ENCODE measurements around the gene UCMA. TPM values are rescaled to one million over a fixed set of nuclear protein-coding genes. Genes with fewer than 3 reads are reported as not detected.
A peak's percentile ranks its signal among the peaks of the same experiment; 100 is the strongest.

UCMA gene
- total RNA-seq, 1 experiment from 2014 or later: not detected

GRCh38 chr10:13195016-13195415, 39.2 kb downstream of the UCMA start:
- CTCF ChIA-PET: interaction anchor here (0.8 to 1.3 kb wide), 3 partner anchors 11 to 34 kb away, joined by 3 to 6 read pairs (median 3); partner anchors contain the start of gene MCM10
- no peaks in the 10 kb centered on the region for H3K9me3 Mint-ChIP-seq (ENCODE audit: unreplicated experiment)
- no peak overlapping the region for H3K27ac Mint-ChIP-seq (ENCODE audit: low read depth, unreplicated experiment)
- intact Hi-C loops (cut with micrococcal nuclease): no loop called here
- no TSS peak for BruUV-seq (replicated peaks)
- H3K36me3 Mint-ChIP-seq (ENCODE audit: insufficient read depth, unreplicated experiment): peaks cover 6% of the 10 kb centered on the region
- peaks cover 6% of the 10 kb centered on the region for H3K4me1 Mint-ChIP-seq (ENCODE audit: insufficient read depth, unreplicated experiment)
- DNase-seq (ENCODE audit: unreplicated experiment): peak; percentile 43
- TF ChIP-seq CTCF (IDR thresholded peaks at IDR 0.05; ENCODE audit: unreplicated experiment): no peak
- no peaks in the 10 kb centered on the region for H3K27me3 Mint-ChIP-seq (ENCODE audit: insufficient read depth, unreplicated experiment)
- no peak overlapping the region for H3K4me3 Mint-ChIP-seq (ENCODE audit: unreplicated experiment)
- POLR2A ChIA-PET: no interaction called here

GRCh38 chr10:13193637-13194036, 40.5 kb downstream of the UCMA start:
- no peaks in the 10 kb centered on the region for H3K27me3 Mint-ChIP-seq (ENCODE audit: insufficient read depth, unreplicated experiment)
- H3K27ac Mint-ChIP-seq (ENCODE audit: low read depth, unreplicated experiment): peak overlapping the region; percentile 51
- H3K9me3 Mint-ChIP-seq (ENCODE audit: unreplicated experiment): no peaks in the 10 kb centered on the region
- CTCF ChIA-PET: no interaction called here
- intact Hi-C loops (cut with micrococcal nuclease): no loop called here
- peaks cover 6% of the 10 kb centered on the region for H3K36me3 Mint-ChIP-seq (ENCODE audit: insufficient read depth, unreplicated experiment)
- H3K4me1 Mint-ChIP-seq (ENCODE audit: insufficient read depth, unreplicated experiment): peaks cover 6% of the 10 kb centered on the region
- no peak overlapping the region for H3K4me3 Mint-ChIP-seq (ENCODE audit: unreplicated experiment)
- POLR2A ChIA-PET: no interaction called here
- no peak for TF ChIP-seq CTCF (IDR thresholded peaks at IDR 0.05; ENCODE audit: unreplicated experiment)
- BruUV-seq (replicated peaks): no TSS peak
- DNase-seq (ENCODE audit: unreplicated experiment): no peak

- no peak for TF ChIP-seq CTCF (IDR thresholded peaks at IDR 0.05; ENCODE audit: unreplicated experiment)
- BruUV-seq (replicated peaks): no TSS peak
- ChIA-PET CTCF (no interaction called here), POLR2A (no interaction called here)
- Mint-ChIP-seq H3K4me3 (ENCODE audit: unreplicated experiment) (no peak overlapping the region), H3K36me3 (ENCODE audit: insufficient read depth, unreplicated experiment) (peaks cover 6% of the 10 kb centered on the region), H3K4me1 (ENCODE audit: insufficient read depth, unreplicated experiment) (peaks cover 6% of the 10 kb centered on the region), H3K9me3 (ENCODE audit: unreplicated experiment) (no peaks in the 10 kb centered on the region), H3K27ac (ENCODE audit: low read depth, unreplicated experiment) (no peak overlapping the region), H3K27me3 (ENCODE audit: insufficient read depth, unreplicated experiment) (no peaks in the 10 kb centered on the region)
- no peak for DNase-seq (ENCODE audit: unreplicated experiment)
- intact Hi-C loops (cut with micrococcal nuclease): no loop called here
These were observed 42.8 kb downstream of the UCMA start for GRCh38 chr10:13191362-13191761.

- no peak overlapping the region for H3K4me3 Mint-ChIP-seq (ENCODE audit: unreplicated experiment)
- BruUV-seq (replicated peaks): no TSS peak
- peaks cover 6% of the 10 kb centered on the region for H3K36me3 Mint-ChIP-seq (ENCODE audit: insufficient read depth, unreplicated experiment)
- H3K4me1 Mint-ChIP-seq (ENCODE audit: insufficient read depth, unreplicated experiment): peaks cover 6% of the 10 kb centered on the region
- H3K27ac Mint-ChIP-seq (ENCODE audit: low read depth, unreplicated experiment): no peak overlapping the region
- CTCF ChIA-PET: interaction anchor here (1.6 kb wide), 1 partner anchor 16 kb away, joined by 3 read pairs; no protein-coding TSS in a partner anchor
- no peaks in the 10 kb centered on the region for H3K27me3 Mint-ChIP-seq (ENCODE audit: insufficient read depth, unreplicated experiment)
- no peak for DNase-seq (ENCODE audit: unreplicated experiment)
- intact Hi-C loops (cut with micrococcal nuclease): no loop called here
- no peaks in the 10 kb centered on the region for H3K9me3 Mint-ChIP-seq (ENCODE audit: unreplicated experiment)
- POLR2A ChIA-PET: no interaction called here
- no peak for TF ChIP-seq CTCF (IDR thresholded peaks at IDR 0.05; ENCODE audit: unreplicated experiment)
These were observed 43.4 kb downstream of the UCMA start for GRCh38 chr10:13190816-13191215.

Data from MCF 10A (cell line).